Stimulated activated CD8-positive, alpha-beta memory T cell treated with anti-CD3 and anti-CD28 coated beads, Interleukin-4, amount 100 ng/mL, for 48 hours (primary cell): ENCODE results near the gene GJD2.

Experiments used
- DNase-seq: peaks from one replicate; pipeline ENCODE4 v3.0.0-alpha.2; 2020

Gene GJD2

DNA sequence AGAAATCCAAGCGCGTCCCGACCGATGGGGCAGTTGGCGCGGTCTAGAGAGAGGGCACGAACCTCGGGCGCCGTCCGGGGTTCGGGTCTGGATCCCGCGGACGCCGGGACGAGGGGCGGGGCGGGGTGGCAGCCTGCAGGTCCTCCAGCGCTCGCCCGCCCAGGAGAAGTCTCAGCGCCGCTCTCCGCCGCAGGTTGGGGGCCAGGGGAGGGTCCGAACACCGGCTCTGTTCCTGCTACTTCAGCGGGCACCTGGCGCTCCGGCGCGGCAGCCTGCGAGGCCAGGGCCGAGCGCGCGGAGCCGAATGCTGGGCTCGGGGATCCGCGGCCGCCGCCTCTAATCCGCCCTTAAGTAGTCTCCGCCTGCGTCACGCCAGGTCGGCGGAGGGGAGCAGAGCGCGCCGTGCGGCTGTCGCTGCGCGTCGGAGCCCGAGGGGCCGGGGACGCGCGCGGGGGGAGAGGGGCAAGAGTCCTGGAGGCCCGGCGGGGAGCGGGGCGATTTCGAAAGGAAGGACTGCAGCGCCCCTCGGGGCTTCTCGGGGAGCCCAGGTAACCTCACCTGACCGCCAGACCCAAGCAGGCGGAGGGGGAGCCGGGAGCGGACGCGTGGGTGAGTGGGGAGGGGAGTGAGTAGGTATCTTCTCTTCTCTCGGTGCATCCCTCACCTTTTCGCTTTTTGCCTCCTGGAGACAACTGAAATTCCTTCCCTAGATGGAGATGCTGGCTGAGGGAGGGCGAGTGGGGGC is at the start of gene GJD2:
Gene GJD2, minus strand, starts transcription at position 325 of the 745 bp plus-strand sequence. CDS start 510 bp downstream, outside the sequence.
- no peak for DNase-seq

DNA sequence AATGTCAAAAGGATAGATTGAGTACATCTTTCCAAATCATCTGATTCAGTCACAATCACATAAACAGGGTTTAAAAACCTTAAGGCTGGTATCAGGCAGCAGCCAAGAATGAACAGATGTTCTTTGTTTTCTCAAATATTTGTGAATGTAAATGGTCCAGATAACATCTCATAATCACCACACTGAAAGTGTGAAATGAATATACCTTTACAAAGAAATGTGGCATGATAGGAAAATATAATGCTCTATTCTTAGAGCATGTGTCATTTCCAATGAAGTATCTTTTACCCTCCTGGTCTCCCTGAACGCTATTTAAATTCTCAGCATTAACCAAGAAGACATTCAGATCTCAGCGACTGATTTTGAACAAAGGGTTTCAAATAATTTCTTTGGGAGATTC is 49.3 kb upstream of the GJD2 start:
- DNase-seq = no peak

DNA sequence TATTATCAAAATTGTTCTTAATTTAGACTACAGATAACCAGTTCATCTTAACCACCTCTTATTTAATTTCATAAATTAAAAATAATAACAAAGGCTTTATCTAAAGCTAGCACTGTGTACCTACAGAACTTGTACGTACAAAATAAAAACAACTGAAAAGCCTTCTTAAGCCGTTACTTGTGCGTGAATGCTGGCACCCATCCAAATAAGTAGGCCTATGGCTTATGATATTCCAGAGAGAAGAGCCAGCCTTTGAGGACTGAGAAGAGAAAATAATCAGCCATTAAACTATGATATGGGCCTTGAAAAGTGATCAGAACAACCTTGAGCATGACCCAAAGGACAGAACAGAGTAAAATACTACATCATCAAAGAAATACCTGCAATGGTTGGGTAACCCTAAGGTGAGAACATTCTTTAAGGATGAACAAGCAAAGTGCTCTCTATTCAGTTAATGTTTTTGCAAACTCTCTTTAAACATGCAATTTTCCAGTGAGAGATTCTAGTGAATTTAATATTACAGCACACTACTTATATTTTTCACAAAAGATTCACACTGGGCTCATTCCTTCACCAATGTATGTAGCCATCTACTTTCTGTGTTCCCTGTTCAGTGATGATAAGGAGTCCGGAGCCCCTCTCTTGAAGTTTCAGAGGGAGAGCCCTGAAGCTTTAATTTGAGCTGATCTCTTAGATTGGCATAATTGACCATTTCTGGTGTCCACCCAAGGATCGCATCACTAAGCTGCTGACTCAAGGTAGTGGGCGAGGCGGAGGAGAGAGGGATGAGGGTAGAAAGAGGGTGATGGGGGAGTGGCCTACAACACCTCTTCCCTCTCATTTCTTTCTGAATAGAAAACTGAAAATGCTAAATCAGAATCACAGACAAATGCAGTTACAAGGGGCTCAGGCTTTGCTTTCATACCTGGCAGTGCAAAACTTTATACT is 48.3 kb upstream of the GJD2 start:
- no peak for DNase-seq

DNA sequence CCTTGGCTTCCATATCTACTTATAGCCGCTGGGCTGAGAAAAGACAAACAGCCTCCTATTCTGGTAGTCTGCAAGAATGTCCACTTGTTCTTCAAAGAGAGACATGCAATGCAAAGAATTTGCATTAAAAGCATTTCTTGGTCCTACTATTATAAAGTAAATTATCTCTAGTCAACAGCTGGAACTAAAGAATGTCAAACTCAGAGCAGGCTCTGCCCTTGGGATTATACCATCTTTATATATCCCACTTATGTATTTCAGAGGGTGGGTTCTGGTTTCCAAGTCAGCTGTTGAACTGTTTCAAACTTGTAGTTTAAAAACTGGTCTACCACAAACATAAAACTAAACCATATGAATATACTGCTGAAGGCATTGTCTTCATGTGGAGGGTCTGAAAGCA is 47.6 kb upstream of the GJD2 start:
- DNase-seq = no peak

DNA sequence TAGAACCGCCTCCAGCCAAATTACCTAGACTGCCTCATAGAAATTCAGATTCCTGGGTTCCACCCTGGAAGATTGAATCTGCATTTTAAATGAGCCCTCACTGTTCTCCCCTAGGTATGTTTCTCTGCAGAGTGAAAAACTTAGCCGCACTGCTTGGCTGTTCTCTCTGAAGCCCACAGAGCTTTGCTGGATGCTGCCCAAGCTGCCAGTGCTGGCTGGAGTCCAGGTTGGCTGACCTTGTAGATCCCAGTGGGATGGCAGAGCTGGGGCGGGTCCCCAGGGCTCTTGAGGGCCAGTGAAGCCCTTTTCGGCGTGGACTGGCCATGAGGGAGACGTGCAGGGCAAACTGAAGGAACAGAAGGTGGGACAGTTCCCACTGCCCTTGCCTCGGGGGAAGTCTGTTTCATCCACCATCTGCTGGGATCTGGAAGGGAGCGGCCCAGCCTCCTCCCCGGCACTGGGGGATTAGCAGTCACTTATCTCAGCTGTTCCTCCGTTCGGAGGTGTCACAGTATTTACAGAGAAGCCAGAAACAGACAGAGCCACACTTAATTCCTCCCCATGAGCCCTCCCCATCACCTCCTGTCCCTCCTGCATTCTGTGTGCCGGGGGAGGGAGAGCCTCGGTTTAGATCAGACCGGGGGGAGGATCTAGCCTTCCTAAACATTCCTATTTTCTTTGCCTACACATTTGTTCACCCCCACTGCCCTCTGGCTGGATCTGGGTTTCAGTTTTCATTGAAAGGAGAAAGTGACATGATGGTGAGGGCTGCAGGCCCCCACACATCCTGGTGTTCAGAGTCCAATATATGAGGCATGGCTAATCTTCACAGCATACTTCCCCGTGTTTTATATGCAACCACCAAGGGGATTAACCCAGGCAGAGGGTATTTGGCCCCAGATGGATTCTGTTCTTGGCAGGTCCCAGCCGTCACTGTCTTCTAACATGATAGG is 44.6 kb upstream of the GJD2 start:
- DNase-seq = no peak

DNA sequence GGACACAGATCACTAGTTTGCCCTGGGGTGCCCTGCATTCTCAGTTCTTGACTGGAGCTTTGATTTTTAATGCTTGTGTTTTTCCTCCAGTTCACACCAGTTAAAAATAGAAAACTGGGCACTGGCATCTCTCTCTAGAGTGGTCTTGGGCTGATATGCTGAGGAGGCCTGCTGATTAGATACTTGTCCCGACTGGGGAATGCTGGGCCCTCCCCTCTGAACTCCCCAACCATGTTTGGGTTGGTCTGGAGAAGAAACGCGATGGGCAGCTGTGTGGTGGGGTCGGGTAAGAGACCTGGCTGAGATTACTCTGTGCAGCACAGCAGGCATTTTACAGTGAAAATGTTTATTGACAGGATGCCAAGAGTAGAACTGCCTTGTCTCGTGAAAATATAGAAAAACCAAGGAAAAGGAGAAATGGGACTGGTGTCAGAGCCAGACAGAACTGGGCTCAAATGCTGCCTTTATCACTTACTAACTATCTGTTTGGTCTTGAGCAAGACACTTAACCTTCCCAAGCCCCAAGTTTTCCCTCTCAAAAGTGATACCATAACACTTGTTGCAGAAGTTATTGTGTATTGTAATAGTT is 42.1 kb upstream of the GJD2 start:
- no peak for DNase-seq

DNA sequence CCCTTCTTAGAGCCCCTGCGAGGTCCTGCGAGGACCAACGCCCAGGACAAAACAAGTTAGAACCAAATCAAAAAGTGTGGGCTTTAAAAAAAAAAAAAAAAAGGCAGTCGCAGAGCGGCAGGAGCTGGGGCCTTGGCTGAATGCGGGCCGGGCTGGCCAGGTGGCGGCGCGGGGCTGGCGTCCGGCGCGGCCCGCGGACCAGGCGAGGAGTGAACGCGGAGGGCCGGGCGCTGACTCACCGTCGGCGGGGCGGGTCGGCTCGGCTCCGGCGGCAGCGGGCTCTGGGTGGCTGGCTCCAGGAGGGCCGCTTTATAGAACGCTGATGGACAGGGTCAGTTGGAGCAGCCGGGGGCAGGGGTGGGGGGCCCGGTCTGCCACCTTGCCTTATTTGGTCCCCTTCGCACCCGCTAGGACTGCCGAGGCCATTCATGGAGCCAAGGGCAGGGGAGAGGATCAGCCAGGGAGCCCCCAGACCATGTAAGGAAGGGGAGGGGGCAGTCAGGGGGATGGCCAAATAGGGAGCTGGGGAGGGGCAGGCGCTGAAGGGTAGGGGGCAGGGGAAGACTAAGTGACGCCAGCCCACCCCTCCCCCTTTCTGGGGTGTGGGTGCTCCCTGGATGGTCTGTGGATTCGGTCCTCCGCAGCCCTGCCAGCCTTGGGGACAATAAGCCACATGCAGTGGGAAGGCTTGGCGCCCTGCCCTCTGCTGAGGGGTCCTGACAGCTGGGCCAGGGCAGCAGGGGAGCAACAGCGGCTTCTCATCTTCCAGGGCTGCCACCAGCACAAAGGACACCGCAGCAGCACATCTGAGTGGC is 40.7 kb upstream of the GJD2 start, which contains the start of gene ACTC1:
Gene ACTC1, minus strand, starts transcription at position 283 of the 815 bp plus-strand sequence. CDS start 741 bp downstream, outside the sequence.
- peak; percentile 34 for DNase-seq

DNA sequence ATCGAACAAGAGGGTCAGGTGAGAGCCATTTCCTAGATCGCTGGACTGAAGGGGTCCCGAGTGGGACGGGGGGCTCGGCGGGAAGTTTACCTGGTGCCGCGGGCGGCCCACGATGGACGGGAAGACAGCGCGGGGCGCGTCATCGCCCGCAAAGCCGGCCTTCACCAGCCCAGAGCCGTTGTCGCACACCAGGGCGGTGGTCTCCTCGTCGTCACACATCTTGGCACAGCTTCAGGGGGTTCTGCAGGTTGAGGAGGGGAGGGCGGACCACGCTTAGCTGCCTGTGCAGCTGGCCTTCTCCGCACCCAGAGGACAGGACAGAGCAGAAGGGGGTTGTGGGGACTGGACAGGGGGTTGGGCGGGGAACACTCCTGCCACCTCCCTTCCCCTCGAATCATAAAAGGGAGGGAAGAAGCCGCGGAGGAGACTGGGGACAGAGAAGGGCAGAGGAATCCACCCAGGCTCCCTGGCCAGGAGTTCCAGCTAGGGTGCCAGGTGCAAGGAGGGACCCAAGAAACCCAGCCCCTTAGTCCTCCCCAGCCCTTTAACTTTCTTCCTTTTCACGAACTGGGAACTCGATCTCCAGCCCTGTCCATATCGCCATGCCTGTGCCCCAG is 39.9 kb upstream of the GJD2 start:
- no peak for DNase-seq

DNA sequence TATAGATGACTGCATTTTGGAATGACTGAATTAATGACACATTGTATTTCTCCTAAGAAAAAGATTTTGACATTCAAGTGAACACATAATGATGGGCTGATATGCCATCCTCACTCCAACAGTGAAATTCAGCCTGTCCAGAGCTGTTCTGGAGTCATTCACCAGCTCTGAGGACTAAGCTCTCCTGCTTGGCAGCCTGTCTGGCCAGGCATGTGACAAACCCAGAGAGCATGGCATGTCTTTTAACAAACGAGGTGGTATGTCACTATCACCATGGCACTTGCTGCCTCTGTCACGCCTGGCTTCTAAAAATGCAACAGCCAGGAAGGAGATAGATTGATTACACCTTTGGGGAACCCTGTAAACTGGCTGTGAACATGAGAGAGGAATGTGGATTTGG is 39.1 kb upstream of the GJD2 start:
- no peak for DNase-seq

DNA sequence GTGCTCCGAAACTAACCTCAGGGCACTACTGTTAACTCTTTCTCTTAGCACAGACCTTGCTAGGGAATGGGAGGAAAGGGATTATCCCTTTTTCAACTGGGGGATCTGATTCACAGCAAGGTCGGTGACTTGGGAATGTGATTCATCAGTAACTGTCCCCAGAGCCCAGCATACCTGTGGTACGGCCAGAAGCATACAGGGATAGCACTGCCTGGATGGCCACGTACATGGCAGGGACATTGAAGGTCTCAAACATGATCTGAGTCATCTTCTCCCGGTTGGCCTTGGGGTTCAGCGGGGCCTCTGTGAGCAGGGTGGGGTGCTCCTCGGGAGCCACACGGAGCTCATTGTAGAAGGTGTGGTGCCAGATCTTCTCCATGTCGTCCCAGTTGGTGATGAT is 38.3 kb upstream of the GJD2 start:
- DNase-seq = no peak

DNA sequence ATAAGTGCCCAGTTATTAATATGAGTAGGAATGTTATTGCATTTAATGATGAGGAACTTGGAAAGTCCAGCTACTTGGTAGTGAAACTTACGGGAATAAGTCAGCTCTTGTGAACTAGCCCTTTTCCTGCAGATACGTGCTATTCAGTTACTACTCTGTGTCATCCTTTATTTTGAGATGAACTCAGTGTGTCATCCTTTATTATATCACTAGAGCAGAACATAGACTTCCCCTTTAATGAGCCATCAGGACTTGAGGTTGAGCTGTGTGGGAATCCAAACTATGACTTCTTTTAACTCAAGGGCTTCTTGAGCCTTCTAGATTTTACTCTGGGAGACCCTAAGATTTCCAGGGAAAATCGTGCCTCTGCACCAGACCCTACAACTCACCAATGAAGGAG is 36.9 kb upstream of the GJD2 start:
- DNase-seq = no peak

DNA sequence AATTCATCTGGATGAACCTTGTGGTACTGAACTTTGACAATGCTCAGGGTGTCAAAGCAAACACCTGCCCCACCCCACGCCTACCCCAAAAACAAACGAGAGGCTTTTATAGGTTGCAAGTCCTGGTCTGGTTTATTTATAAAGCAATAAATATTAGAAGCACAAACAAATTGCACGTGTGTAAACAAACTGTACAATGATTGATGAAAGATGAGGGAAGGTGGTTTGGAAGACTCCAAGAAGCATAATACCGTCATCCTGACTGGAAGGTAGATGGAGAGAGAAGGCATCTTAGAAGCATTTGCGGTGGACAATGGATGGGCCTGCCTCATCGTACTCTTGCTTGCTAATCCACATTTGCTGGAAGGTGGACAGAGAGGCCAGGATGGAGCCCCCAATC is 35.3 kb upstream of the GJD2 start:
- DNase-seq = no peak

DNA sequence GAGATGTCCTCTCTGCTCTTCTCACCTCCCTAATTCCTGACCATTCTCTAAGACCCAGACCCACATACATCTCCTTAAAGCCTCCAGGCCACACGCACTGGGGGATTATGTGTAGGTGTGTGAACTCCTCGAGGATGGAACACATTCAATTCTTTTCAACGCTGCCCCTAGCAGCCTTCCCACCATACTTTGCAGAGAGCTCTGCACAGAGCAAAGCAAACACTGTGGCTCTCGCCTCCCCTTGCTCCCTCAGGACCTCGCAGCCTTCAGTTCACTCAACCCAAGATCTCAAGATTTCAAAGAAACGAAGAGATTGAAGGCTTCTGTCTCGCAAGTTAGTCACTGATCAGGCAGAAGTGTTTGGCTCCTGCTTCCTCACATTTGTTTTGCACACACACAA is 34.5 kb upstream of the GJD2 start:
- no peak for DNase-seq

DNA sequence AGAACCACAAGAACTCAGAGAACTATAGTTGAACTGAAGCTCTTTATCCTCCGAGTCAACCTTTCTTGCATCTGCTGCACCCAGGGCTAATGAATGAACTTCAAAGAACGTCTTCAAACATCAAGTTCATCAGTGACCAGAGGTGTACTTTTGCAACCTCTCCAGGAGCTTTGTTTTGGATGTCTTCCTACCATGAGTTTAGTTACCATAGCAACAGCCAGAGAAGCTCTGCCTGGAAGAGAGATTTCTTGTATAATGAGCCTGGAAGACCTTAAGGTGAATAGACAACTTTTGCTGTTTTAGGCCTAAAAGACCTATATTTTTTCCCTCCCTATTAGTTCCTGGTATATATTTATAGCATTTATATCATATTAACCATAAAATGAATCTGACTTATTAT is 31.4 kb upstream of the GJD2 start:
- no peak for DNase-seq

DNA sequence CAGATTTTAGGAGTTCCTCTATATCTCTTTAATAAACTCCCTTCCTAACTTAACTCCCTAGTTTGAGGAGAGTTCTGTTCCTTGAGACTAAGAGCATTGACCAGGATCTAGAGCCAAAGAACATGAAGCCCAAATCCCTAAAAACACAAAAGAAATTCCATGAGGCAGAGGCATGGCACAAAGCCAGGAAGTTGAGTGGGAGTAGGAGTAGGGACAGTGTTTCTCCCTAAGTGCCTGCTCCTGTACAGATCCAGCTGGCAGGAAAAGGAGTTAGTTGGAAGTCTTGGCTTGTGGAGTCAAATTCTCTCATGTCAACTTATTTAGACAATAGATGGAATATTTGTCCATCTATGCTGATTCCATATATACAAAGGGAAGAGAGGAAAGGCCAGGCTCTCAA is 29.2 kb upstream of the GJD2 start:
- no peak for DNase-seq

DNA sequence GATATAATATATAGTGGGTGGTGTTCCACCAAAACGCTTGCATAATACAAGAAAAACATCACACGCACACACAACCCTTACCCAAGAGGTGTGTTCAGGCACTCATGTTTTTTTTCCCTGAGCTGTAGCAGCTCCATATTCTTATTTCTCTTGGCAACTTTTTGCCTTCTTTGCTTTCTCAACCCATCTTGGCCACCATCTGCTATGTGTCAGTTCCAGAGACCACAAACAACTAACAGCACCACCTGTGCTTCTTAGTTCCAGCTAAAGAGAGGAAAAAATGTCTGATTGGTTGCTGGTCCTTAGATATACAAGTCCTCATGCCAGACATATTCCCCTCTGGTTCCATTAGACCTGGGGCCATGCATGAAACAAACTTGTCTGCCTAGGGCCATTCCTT is 28.6 kb upstream of the GJD2 start:
- DNase-seq = no peak

DNA sequence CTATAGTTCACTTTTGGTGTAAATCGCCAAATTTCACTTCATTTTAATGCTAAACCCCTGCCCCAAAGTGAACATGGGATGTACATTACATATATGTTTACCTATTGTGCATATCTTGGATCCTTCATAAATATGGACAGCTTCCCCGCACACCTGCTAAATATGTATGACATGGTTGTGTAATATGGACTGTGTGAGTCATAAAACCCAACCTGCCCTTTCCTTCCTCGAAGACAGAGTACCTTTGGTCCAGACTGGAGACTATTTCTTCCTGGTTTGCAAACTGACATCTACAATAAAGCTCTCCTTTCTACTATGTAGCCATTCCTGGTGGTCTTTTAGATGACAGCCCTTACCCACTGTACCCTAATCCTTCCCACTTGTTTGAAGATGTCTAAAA is 28.1 kb upstream of the GJD2 start:
- DNase-seq = no peak

DNA sequence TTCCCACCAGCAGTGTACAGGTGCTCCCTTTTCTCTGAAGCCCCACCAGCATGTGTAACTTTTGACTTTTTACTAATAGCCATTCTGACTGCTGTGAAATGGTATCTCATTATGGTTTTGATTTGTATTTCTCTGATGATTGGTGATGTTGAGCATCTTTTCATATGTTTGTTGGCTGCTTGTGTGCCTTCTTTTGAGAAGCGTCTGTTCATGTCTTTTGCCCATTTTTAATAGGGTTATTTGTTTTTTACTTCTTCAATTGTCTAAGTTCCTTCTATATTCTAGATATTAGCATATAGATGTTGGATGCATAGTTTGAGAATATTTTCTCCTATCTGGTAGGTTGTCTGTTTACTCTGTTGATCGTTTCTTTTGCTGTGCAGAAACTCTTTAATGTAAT is 25.9 kb upstream of the GJD2 start:
- DNase-seq = no peak

DNA sequence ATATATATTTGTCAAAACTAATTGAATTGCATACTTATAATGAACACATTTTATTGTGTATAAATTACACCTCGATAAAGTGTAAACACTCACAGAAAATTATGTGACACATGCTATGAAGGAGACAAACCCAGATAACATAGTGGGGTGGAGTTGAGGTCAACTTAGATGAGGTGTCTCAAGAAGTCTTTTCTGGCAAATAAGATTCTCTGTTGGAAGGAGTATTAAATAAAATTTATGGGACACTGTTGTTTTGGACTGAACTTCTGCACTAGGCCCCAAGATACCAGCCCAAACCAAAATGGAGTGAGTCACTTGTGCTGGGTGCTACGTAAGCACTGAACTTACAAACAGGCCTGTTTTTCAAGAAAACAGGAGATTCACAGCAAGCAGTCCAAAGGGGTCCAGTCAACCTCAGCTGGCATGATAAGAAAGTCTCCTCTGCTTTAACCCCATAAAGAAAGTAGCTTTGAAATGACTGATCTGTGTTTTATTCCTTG is 21.9 kb upstream of the GJD2 start:
- DNase-seq = no peak

DNA sequence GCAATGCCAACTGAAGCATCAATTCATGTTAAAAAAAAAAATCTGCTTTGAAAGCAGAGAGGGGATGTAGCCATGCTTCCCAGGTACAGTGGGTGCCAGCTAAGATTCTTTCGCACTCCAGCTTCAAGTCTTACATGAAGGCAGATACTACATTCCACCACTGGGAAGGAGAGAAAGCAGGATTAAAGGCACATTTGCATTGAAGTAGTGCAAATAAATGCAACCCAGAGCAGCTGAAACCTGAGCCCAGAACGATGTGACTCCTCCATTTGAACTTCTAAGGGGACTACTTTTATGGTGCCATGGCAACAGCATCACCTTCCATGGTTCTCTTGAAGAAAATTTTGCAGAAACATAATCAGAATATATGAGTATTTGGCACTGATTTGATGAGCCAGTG is 19.1 kb upstream of the GJD2 start:
- DNase-seq = no peak

DNA sequence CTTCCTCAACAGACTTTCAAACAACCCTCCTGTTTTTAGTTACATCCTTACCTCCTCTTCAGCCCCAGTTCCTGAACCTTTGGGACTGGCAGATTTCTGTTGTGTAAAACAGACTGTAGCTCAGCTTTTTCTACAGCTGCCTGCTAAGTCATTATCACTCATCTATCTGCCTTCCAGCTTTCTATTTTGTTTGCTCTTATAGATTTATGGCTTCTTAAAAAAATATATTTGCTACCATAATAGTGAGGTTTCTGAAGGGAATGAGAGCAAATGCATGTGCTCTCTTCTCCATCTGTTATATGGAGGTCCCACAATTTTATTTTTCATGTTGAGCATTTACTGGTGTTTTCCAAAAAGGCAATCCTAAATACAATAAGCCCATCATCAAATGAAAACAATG is 18.2 kb upstream of the GJD2 start:
- no peak for DNase-seq
